Hepatocyte (in vitro differentiated cells): ENCODE data around the gene WDR38. TPM values are rescaled to one million over a fixed set of nuclear protein-coding genes. Genes with fewer than 3 reads are reported as not detected.

Source experiments
- DNase-seq: peaks from one replicate; pipeline ENCODE4 v3.0.0-alpha.2; 2016; ENCODE audit warnings: low spot score
- H2AFZ ChIP-seq: fragments of 200-600 bp; sonication (generic); 2 replicates; pipeline ENCODE4 v1.6.0; 2016; ENCODE audit warnings: antibody characterized with exemption, mild to moderate bottlenecking
- H3K27ac ChIP-seq: fragments of 200-600 bp; sonication (generic); 2 replicates; pipeline ENCODE4 v1.5.1; 2016; ENCODE audit warnings: mild to moderate bottlenecking
- H3K27me3 ChIP-seq: fragments of 200-600 bp; sonication (generic); 2 replicates; pipeline ENCODE4 v1.6.1; 2016
- H3K36me3 ChIP-seq: fragments of 200-600 bp; sonication (generic); replicated peaks from 2 replicates; pipeline ENCODE4 v1.5.1; 2016; ENCODE audit warnings: low read depth; ENCODE audit not compliant: insufficient read depth
- H3K4me1 ChIP-seq: fragments of 200-600 bp; sonication (generic); 2 replicates; pipeline ENCODE4 v1.5.1; 2016; ENCODE audit warnings: mild to moderate bottlenecking, moderate library complexity; ENCODE audit not compliant: insufficient read depth
- H3K4me2 ChIP-seq: fragments of 200-600 bp; sonication (generic); 2 replicates; pipeline ENCODE4 v1.6.0; 2016
- H3K4me3 ChIP-seq: fragments of 200-600 bp; sonication (generic); 2 replicates; pipeline ENCODE4 v1.5.1; 2016; ENCODE audit warnings: mild to moderate bottlenecking
- H3K79me2 ChIP-seq: fragments of 200-600 bp; sonication (generic); 2 replicates; pipeline ENCODE4 v1.6.0; 2017; ENCODE audit warnings: mild to moderate bottlenecking
- H3K9me2 ChIP-seq: fragments of 200-600 bp; sonication (generic); replicated peaks from 2 replicates; pipeline ENCODE4 v1.6.0; 2017; ENCODE audit warnings: mild to moderate bottlenecking; ENCODE audit not compliant: insufficient read depth
- H3K9me3 ChIP-seq: fragments of 200-600 bp; sonication (generic); 2 replicates; pipeline ENCODE4 v1.5.1; 2016; ENCODE audit warnings: low read depth, mild to moderate bottlenecking
- H4K20me1 ChIP-seq: fragments of 200-600 bp; sonication (generic); 2 replicates; pipeline ENCODE4 v1.6.0; 2016; ENCODE audit warnings: mild to moderate bottlenecking; ENCODE audit not compliant: insufficient read depth, poor library complexity, severe bottlenecking
- CTCF ChIP-seq: fragments of 200-600 bp; sonication (generic); IDR thresholded peaks from 2 replicates; pipeline ENCODE4 v1.5.1; 2016; ENCODE audit warnings: antibody characterized with exemption, mild to moderate bottlenecking; ENCODE audit not compliant: poor library complexity
- EZH2 ChIP-seq: fragments of 200-600 bp; sonication (generic); IDR thresholded peaks from 2 replicates; pipeline ENCODE4 v1.6.1; 2016; ENCODE audit warnings: antibody characterized with exemption, mild to moderate bottlenecking, borderline replicate concordance
- EZH2phosphoT487 ChIP-seq: fragments of 200-600 bp; sonication (generic); IDR thresholded peaks from one replicate; pipeline ENCODE4 v1.6.1; 2018; ENCODE audit warnings: antibody characterized with exemption, mild to moderate bottlenecking, low read depth, moderate library complexity; ENCODE audit not compliant: unreplicated experiment, severe bottlenecking
- WGBS: methylation state at CpG from one replicate; pipeline ENCODE4 v1.1.6; 2016; ENCODE audit warnings: low lambda C conversion rate; ENCODE audit errors: missing lambda C conversion rate; 5-methylcytosine and 5-hydroxymethylcytosine counted together
- polyA plus RNA-seq: library from polyadenylated mRNA; unstranded; fragments of >200 nt; fragmentation: Nextera tagmentation; extraction: Ambion mirVana; gene quantifications from 2 replicates; pipeline ENCODE4 v1.2.1, GENCODE V29; 2016
- total RNA-seq: library from RNA; depleted of rRNA; stranded (reverse); fragments of >200 nt; gene quantifications from 2 replicates; pipeline ENCODE4 v1.2.3, GENCODE V29; 2014

The WDR38 gene
- total and polyA plus RNA-seq, 2 experiments from 2014 or later, result not detected

DNA sequence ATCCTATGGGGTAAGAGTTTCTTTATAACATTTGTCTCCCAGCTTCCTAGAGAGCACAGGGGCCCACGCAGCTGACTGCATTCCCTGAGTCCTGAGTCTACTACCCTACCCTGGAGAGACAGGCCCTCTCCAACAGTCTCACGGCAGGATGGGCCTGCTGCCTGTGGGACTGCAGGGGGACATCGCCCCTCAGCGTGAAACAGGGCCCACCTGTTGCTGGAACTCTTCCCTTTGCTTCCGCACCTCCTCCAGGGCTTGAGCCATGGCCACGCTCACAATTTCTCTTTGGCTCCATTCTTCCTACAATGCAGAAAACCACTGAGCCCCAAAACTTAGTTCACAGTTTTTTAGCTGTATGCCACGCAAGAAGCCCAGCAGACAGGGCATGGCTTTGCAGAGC is 36.9 kb downstream of the WDR38 start:
- WGBS, result 95% methylated on average over 7 of the region's 7 CpGs
- H3K36me3 ChIP-seq, result no peaks in the 10 kb centered on the region
- no peak for DNase-seq

GRCh38 chr9:124894035-124894740 is 40.9 kb downstream of the WDR38 start:
- Histone ChIP-seq H3K4me3 (no peak overlapping the region), H3K79me2 (no peaks in the 10 kb centered on the region), H3K4me1 (peaks cover 7% of the 10 kb centered on the region), H4K20me1 (no peaks in the 10 kb centered on the region), H3K36me3 (no peaks in the 10 kb centered on the region), H3K27ac (no peak overlapping the region), H3K9me3 (no peaks in the 10 kb centered on the region), H2AFZ (no peak overlapping the region), H3K9me2 (no peaks in the 10 kb centered on the region), H3K4me2 (no peak overlapping the region), H3K27me3 (no peaks in the 10 kb centered on the region)
- WGBS, result 91% methylated on average over 9 of the region's 9 CpGs
- DNase-seq, result no peak
- no peak for TF ChIP-seq EZH2phosphoT487
- TF ChIP-seq CTCF, result no peak
- TF ChIP-seq EZH2, result no peak

More for the DNA sequence above, 36.9 kb downstream of the WDR38 start:
- no peaks in the 10 kb centered on the region for H3K79me2 ChIP-seq
- H3K9me3 ChIP-seq, result no peaks in the 10 kb centered on the region
- H2AFZ ChIP-seq, result no peak overlapping the region
- H3K4me2 ChIP-seq, result no peak overlapping the region
- H3K27me3 ChIP-seq, result no peaks in the 10 kb centered on the region
- no peak overlapping the region for H3K4me3 ChIP-seq
- no peaks in the 10 kb centered on the region for H3K4me1 ChIP-seq
- TF ChIP-seq EZH2 (no peak), CTCF (no peak), EZH2phosphoT487 (no peak)
- no peaks in the 10 kb centered on the region for H3K9me2 ChIP-seq
- H3K27ac ChIP-seq, result no peak overlapping the region
- H4K20me1 ChIP-seq, result no peaks in the 10 kb centered on the region

- peaks cover 7% of the 10 kb centered on the region for H3K4me1 ChIP-seq
- no peaks in the 10 kb centered on the region for H3K27me3 ChIP-seq
- H3K4me3 ChIP-seq, result no peak overlapping the region
- no peak for TF ChIP-seq EZH2
- peak; percentile 51 for TF ChIP-seq CTCF
- H4K20me1 ChIP-seq, result no peaks in the 10 kb centered on the region
- no peak overlapping the region for H3K27ac ChIP-seq
- peak; percentile 42 for DNase-seq
- no peak overlapping the region for H2AFZ ChIP-seq
- no peaks in the 10 kb centered on the region for H3K9me2 ChIP-seq
- no peak overlapping the region for H3K4me2 ChIP-seq
- no peaks in the 10 kb centered on the region for H3K9me3 ChIP-seq
- H3K36me3 ChIP-seq, result no peaks in the 10 kb centered on the region
- H3K79me2 ChIP-seq, result no peaks in the 10 kb centered on the region
Measured at GRCh38 chr9:124894741-124895170, 41.5 kb downstream of the WDR38 start.
